HepG2 (cell line): Measurements from ENCODE around the gene SLC10A1. TPM values are rescaled to one million over a fixed set of nuclear protein-coding genes. Genes with fewer than 3 reads are reported as not detected.

ENCODE experiments used
- ATAC-seq: fragments of 200-7000 bp; cut with Tn5 transposase; 3 replicates; pipeline ENCODE4 v1.9.1; 2020; ENCODE audit warnings: mild to moderate bottlenecking, moderate library complexity
- BruUV-seq: library from RNA; stranded (reverse); fragments of 400-500 nt; replicated peaks from 2 replicates; lab custom pipeline; 2021; lab: Mats Ljungman, UMichigan
- CTCF ChIA-PET: fragments of 300-600 bp; formaldehyde crosslinking; extraction: SDS; loops from one replicate; lab custom pipeline; 2021; ENCODE audit warnings: low total read pairs, inconsistent platforms, low intra/inter-chr PET ratio; lab: Yijun Ruan, JAX
- POLR2A ChIA-PET: fragments of 350-600 bp; sonication (Branson Sonifier 250); formaldehyde crosslinking; loops from one replicate; lab custom pipeline; 2020; ENCODE audit warnings: antibody characterized with exemption, inconsistent platforms; lab: Yijun Ruan, JAX
- DNase-seq: peaks from one replicate; pipeline ENCODE4 v3.0.0-alpha.2; 2015; ENCODE audit warnings: low spot score
- FAIRE-seq: peaks from 3 replicates; lab custom pipeline; 2011; peaks lifted over from hg19 to GRCh38; lab: Jason Lieb, UNC
- H2AFZ ChIP-seq: one replicate; pipeline ENCODE4 v1.6.1; 2011; ENCODE audit warnings: low read length, inconsistent platforms
- H3K27ac ChIP-seq: fragments of 300-600 bp; 3 replicates; pipeline ENCODE4 v1.8.0; 2011; ENCODE audit warnings: mixed run types, mild to moderate bottlenecking, mixed read lengths, low read length, inconsistent platforms; ENCODE audit not compliant: insufficient read depth; ENCODE audit errors: extremely low read length
- H3K27me3 ChIP-seq, 2 experiments: fragments of 200-600 bp in 1 of 2; 2 replicates in 1 of 2; 3 replicates in 1 of 2; pipeline versions ENCODE4 v1.6.0 to v1.8.0; 2011; ENCODE audit warnings: low read length in 2 of 2, mild to moderate bottlenecking in 2 of 2, moderate library complexity in 2 of 2, inconsistent platforms in 1 of 2; ENCODE audit not compliant: insufficient read depth in 2 of 2, control insufficient read depth in 1 of 2
- H3K36me3 ChIP-seq, 2 experiments: fragments of 200-600 bp in 1 of 2; replicated peaks in 1 of 2; 2 replicates in 1 of 2; 3 replicates in 1 of 2; pipeline versions ENCODE4 v1.5.1 to v1.8.0; 2011; ENCODE audit warnings: low read length in 2 of 2, inconsistent platforms in 1 of 2; ENCODE audit not compliant: insufficient read depth in 2 of 2, control insufficient read depth in 1 of 2
- H3K4me1 ChIP-seq: 2 replicates; pipeline ENCODE4 v1.5.1; 2012; ENCODE audit warnings: low read length, inconsistent platforms; ENCODE audit not compliant: insufficient read depth
- H3K4me2 ChIP-seq: 2 replicates; pipeline ENCODE4 v1.6.0; 2011; ENCODE audit warnings: low read depth, low read length, inconsistent platforms
- H3K4me3 ChIP-seq, 3 experiments: fragments of 200-600 bp in 1 of 3; sonication (generic), shearing (Covaris generic) in 1 of 3; replicated peaks in 1 of 3; 2 replicates each; pipeline ENCODE4 v1.5.1; 2011 to 2016; ENCODE audit warnings: low read length in 3 of 3, inconsistent platforms in 2 of 3, low read depth in 2 of 3, mild to moderate bottlenecking in 2 of 3, control low read depth in 1 of 3, mixed read lengths in 1 of 3; ENCODE audit not compliant: insufficient read depth in 1 of 3
- H3K79me2 ChIP-seq: one replicate; pipeline ENCODE4 v1.6.1; 2011; ENCODE audit warnings: low read length, inconsistent platforms; ENCODE audit not compliant: insufficient read depth
- H3K9ac ChIP-seq: 2 replicates; pipeline ENCODE4 v1.6.0; 2011; ENCODE audit warnings: mild to moderate bottlenecking, low read depth, low read length, inconsistent platforms; ENCODE audit not compliant: insufficient read depth
- H3K9me3 ChIP-seq: 2 replicates; pipeline ENCODE4 v1.5.1; 2012; ENCODE audit warnings: mild to moderate bottlenecking, low read length
- H4K20me1 ChIP-seq: 2 replicates; pipeline ENCODE4 v1.6.0; 2011; ENCODE audit warnings: inconsistent platforms, mild to moderate bottlenecking, low read length, moderate library complexity; ENCODE audit not compliant: insufficient read depth
- IKZF4 ChIP-seq: sonication (generic); formaldehyde crosslinking; IDR thresholded peaks from 2 replicates; pipeline ENCODE4 v1.5.1; 2020; ENCODE audit warnings: borderline replicate concordance, mild to moderate bottlenecking, low read depth, missing genetic modification reagents; ENCODE audit errors: not compliant biosample characterization
- MLX ChIP-seq: IDR thresholded peaks from 2 replicates; pipeline ENCODE4 v1.6.1; 2016
- NCOA2 ChIP-seq: sonication (generic); formaldehyde crosslinking; IDR thresholded peaks from 2 replicates; pipeline ENCODE4 v1.8.0; 2022; ENCODE audit warnings: inconsistent platforms
- SALL1 ChIP-seq: sonication (generic); formaldehyde crosslinking; IDR thresholded peaks from 2 replicates; pipeline ENCODE4 v1.8.0; 2022; ENCODE audit warnings: mild to moderate bottlenecking, missing genetic modification reagents
- SOX13 ChIP-seq, 3 experiments: fragments of 450-650 bp in 1 of 3; sonication (generic) in 1 of 3; formaldehyde crosslinking in 1 of 3; IDR thresholded peaks in 2 of 3; conservative IDR thresholded peaks in 1 of 3; 2 replicates each; pipeline versions ENCODE4 v1.5.0 to v1.6.1; 2016 to 2020; ENCODE audit warnings: antibody characterized with exemption in 1 of 3, mild to moderate bottlenecking in 1 of 3, missing compliant biosample characterization in 1 of 3, missing genetic modification reagents in 1 of 3, moderate library complexity in 1 of 3
- TAF1 ChIP-seq: sonication (generic); formaldehyde crosslinking; IDR thresholded peaks from 2 replicates; pipeline ENCODE4 v1.4.0; 2020; ENCODE audit warnings: missing genetic modification reagents
- ZFP90 ChIP-seq: sonication (generic); formaldehyde crosslinking; IDR thresholded peaks from 2 replicates; pipeline ENCODE4 v1.8.0; 2022; ENCODE audit warnings: missing genetic modification reagents, mild to moderate bottlenecking, inconsistent platforms, borderline replicate concordance
- ZNF10 ChIP-seq: sonication (generic); formaldehyde crosslinking; IDR thresholded peaks from 2 replicates; pipeline ENCODE4 v1.4.0; 2020; ENCODE audit warnings: mild to moderate bottlenecking, low read depth, missing genetic modification reagents, borderline replicate concordance
- ZNF263 ChIP-seq: sonication (generic); formaldehyde crosslinking; IDR thresholded peaks from 2 replicates; pipeline ENCODE4 v1.4.0; 2020; ENCODE audit warnings: missing genetic modification reagents
- ZNF629 ChIP-seq: sonication (generic); formaldehyde crosslinking; conservative IDR thresholded peaks from 2 replicates; pipeline ENCODE4 v1.5.0; 2020; ENCODE audit warnings: missing genetic modification reagents
- ZNF687 ChIP-seq: sonication (generic); formaldehyde crosslinking; IDR thresholded peaks from 2 replicates; pipeline ENCODE4 v1.5.1; 2020; ENCODE audit warnings: mild to moderate bottlenecking, missing genetic modification reagents, moderate library complexity
- WGBS: methylation state at CpG from one replicate; pipeline ENCODE4 v1.1.6; 2017; ENCODE audit warnings: low lambda C conversion rate; 5-methylcytosine and 5-hydroxymethylcytosine counted together
- in situ Hi-C: cut with HindIII; loops from 2 replicates; pipeline ENCODE4 v1.10.0; 2017; ENCODE audit warnings: low pct_unique_long_range_greater_than_20kb; ENCODE audit not compliant: extremely low pct_ligation_motif_present
- intact Hi-C: fragments of 100-400 bp; cut with micrococcal nuclease; formaldehyde crosslinking; loops from one replicate; pipeline ENCODE4 v1.10.0; 2022; ENCODE audit not compliant: unreplicated experiment
- polyA plus RNA-seq, 8 experiments: library from polyadenylated mRNA; depleted of rRNA in 3 of 8; stranded (reverse) in 7 of 8; unstranded in 1 of 8; fragments of >200 nt; fragmentation: Illumina TruSeq in 4 of 8; extraction: Trizol in 4 of 8; gene quantifications; 2 replicates each; pipeline versions ENCODE4 v1.2.1 to v1.2.3, GENCODE V29; 2011 to 2016; ENCODE audit warnings: low read depth in 4 of 8, missing spikeins in 1 of 8, mixed read lengths in 1 of 8; ENCODE audit not compliant: insufficient read depth in 1 of 8
- total RNA-seq, 5 experiments: library from RNA; depleted of rRNA; stranded (reverse); fragments of >200 nt; fragmentation: Illumina TruSeq; extraction: Trizol; gene quantifications; 2 replicates each; pipeline ENCODE4 v1.2.3, GENCODE V29; 2016; ENCODE audit warnings: low read depth in 1 of 5

The SLC10A1 gene
- total and polyA plus RNA-seq, 2 of the 13 experiments (the other 11 are each of a cell fraction or from before 2014, with no cell fraction given), result 0.17 TPM; not detected in 1

- ATAC-seq (no peak), FAIRE-seq (no peak), DNase-seq (no peak)
- ChIA-PET POLR2A (interaction anchor here (0.9 kb wide), 1 partner anchor 36 kb away, joined by 3 read pairs; the partner anchor contains the start of gene SMOC1), CTCF (no interaction called here)
- H3K4me3 ChIP-seq, result no peak overlapping the region
- no peaks in the 10 kb centered on the region for H3K36me3 ChIP-seq
- H2AFZ ChIP-seq, result no peak overlapping the region
- H3K79me2 ChIP-seq, result no peaks in the 10 kb centered on the region
- H3K27ac ChIP-seq, result no peak overlapping the region
- no peak overlapping the region for H3K4me2 ChIP-seq
- H3K9me3 ChIP-seq, result no peaks in the 10 kb centered on the region
- no TSS peak for BruUV-seq
- H4K20me1 ChIP-seq, result no peaks in the 10 kb centered on the region
- in situ Hi-C loops, result no loop called here
- WGBS, result 91% methylated on average over 2 of the region's 2 CpGs
- no peak overlapping the region for H3K9ac ChIP-seq
- TF ChIP-seq ZNF263 (CRISPR knock-in tag) (peak; percentile 72), TAF1 (CRISPR knock-in tag) (no peak), NCOA2 (CRISPR knock-in tag) (no peak)
- H3K4me1 ChIP-seq, result peaks cover 97% of the 10 kb centered on the region
- peaks cover 0 to 4% of the 10 kb centered on the region in 2 experiments; a peak in 1 of 5 replicates for H3K27me3 ChIP-seq
- intact Hi-C loops, result no loop called here
These were observed 47.1 kb upstream of the SLC10A1 start for GRCh38 chr14:69844171-69844570.

GRCh38 chr14:69842686-69843420 is 45.8 kb upstream of the SLC10A1 start:
- H3K79me2 ChIP-seq, result no peaks in the 10 kb centered on the region
- DNase-seq, result no peak
- POLR2A ChIA-PET, result no interaction called here
- no peaks in the 10 kb centered on the region for H3K36me3 ChIP-seq
- peak overlapping the region in 1 of 3 experiments; percentile 23; a peak in 1 of 6 replicates for H3K4me3 ChIP-seq
- intact Hi-C loops, result no loop called here
- in situ Hi-C loops, result no loop called here
- WGBS, result 37% methylated on average over 12 of the region's 13 CpGs
- no peaks in the 10 kb centered on the region for H3K9me3 ChIP-seq
- H2AFZ ChIP-seq, result peak overlapping the region; percentile 81
- no TSS peak for BruUV-seq
- no peak overlapping the region for H3K27ac ChIP-seq
- peak; percentile 60 for ATAC-seq
- no peaks in the 10 kb centered on the region for H4K20me1 ChIP-seq
- FAIRE-seq, result no peak
- no peak overlapping the region for H3K9ac ChIP-seq
- H3K27me3 ChIP-seq, result peaks cover 0 to 4% of the 10 kb centered on the region in 2 experiments; a peak in 1 of 5 replicates
- CTCF ChIA-PET, result no interaction called here
- H3K4me1 ChIP-seq, result peaks cover 84% of the 10 kb centered on the region
- H3K4me2 ChIP-seq, result peak overlapping the region; percentile 69
- TF ChIP-seq SOX13 (IDR thresholded peaks at IDR 0.05) (no peak), SOX13 (CRISPR knock-in tag; conservative IDR thresholded peaks at IDR 0.05 in 1 of 2, IDR thresholded peaks at IDR 0.05 in 1 of 2) (peak in 1 of 2 experiments; percentile 32; a peak in 1 of 4 replicates), ZFP90 (CRISPR knock-in tag) (no peak), ZNF687 (CRISPR knock-in tag) (peak; percentile 61), IKZF4 (CRISPR knock-in tag) (no peak), SALL1 (CRISPR knock-in tag) (no peak), ZNF10 (CRISPR knock-in tag) (no peak), ZNF629 (no peak), MLX (CRISPR knock-in tag) (no peak)
